A549 (cell line): Measurements from ENCODE around the gene PSMG1. TPM values are rescaled to one million over a fixed set of nuclear protein-coding genes. Genes with fewer than 3 reads are reported as not detected.

Experiments used
- ATAC-seq, 2 experiments: fragments of 200-7000 bp in 1 of 2; fragments of >200 bp in 1 of 2; cut with Nextera tagmentation in 1 of 2; cut with Tn5 transposase in 1 of 2; 3 replicates each; pipeline versions ENCODE4 v1.8.0 to v1.9.1; 2018 to 2020; ENCODE audit warnings: mild to moderate bottlenecking in 1 of 2, moderate library complexity in 1 of 2
- CTCF ChIA-PET: fragments of 300-600 bp; sonication (Branson Sonifier 250); formaldehyde crosslinking; extraction: SDS; loops from one replicate; lab custom pipeline; 2021; ENCODE audit warnings: antibody characterized with exemption, inconsistent platforms; lab: Yijun Ruan, JAX
- POLR2A ChIA-PET: fragments of 350-600 bp; formaldehyde crosslinking; extraction: SDS; loops from one replicate; lab custom pipeline; 2021; ENCODE audit warnings: antibody characterized with exemption, inconsistent platforms; lab: Yijun Ruan, JAX
- DNase-seq, 2 experiments: peaks; one replicate each; pipeline versions ENCODE4 v3.0.0 to v3.0.0-alpha.2; 2011 to 2016; ENCODE audit warnings: low read depth in 1 of 2, low spot score in 1 of 2
- FAIRE-seq: peaks from 2 replicates; lab custom pipeline; 2011; peaks lifted over from hg19 to GRCh38; lab: Jason Lieb, UNC
- H3K27ac ChIP-seq, 2 experiments: fragments of >200 bp; sonication (Bioruptor Twin); formaldehyde crosslinking; 3 replicates each; pipeline ENCODE4 v1.5.1; 2016 to 2017
- H3K4me1 ChIP-seq: fragments of >200 bp; sonication (Bioruptor Twin); formaldehyde crosslinking; 3 replicates; pipeline ENCODE4 v1.6.1; 2016
- H3K4me2 ChIP-seq: fragments of >200 bp; sonication (Bioruptor Twin); formaldehyde crosslinking; 3 replicates; pipeline ENCODE4 v1.6.1; 2016
- H3K4me3 ChIP-seq: fragments of >200 bp; sonication (Bioruptor Twin); formaldehyde crosslinking; 3 replicates; pipeline ENCODE4 v1.5.1; 2016
- H3K9me3 ChIP-seq: fragments of >200 bp; sonication (Bioruptor Twin); formaldehyde crosslinking; 3 replicates; pipeline ENCODE4 v1.6.1; 2016
- CBX2 ChIP-seq: fragments of 200-600 bp; sonication (generic); IDR thresholded peaks from 2 replicates; pipeline ENCODE4 v1.6.1; 2016; ENCODE audit warnings: low read depth, mild to moderate bottlenecking, borderline replicate concordance
- CBX8 ChIP-seq: fragments of 200-600 bp; sonication (generic); IDR thresholded peaks from 2 replicates; pipeline ENCODE4 v1.6.1; 2016
- CHD4 ChIP-seq: fragments of 200-600 bp; sonication (generic); IDR thresholded peaks from 2 replicates; pipeline ENCODE4 v1.6.1; 2016; ENCODE audit warnings: antibody characterized with exemption, mild to moderate bottlenecking, borderline replicate concordance
- EHF ChIP-seq: fragments of 250-450 bp; sonication (Bioruptor Pico); IDR thresholded peaks from 2 replicates; pipeline ENCODE4 v1.5.0; 2020; ENCODE audit warnings: mild to moderate bottlenecking
- EHMT2 ChIP-seq: fragments of 200-600 bp; sonication (generic); IDR thresholded peaks from 2 replicates; pipeline ENCODE4 v1.6.1; 2016; ENCODE audit warnings: antibody characterized with exemption, low read depth, mild to moderate bottlenecking, moderate library complexity
- ESRRA ChIP-seq: fragments of 150-350 bp; IDR thresholded peaks from 2 replicates; pipeline ENCODE4 v1.6.1; 2014; ENCODE audit warnings: mild to moderate bottlenecking, low read length, borderline replicate concordance
- FOSB ChIP-seq: fragments of 250-450 bp; sonication (Bioruptor Pico); IDR thresholded peaks from 2 replicates; pipeline ENCODE4 v1.5.0; 2020; ENCODE audit warnings: mild to moderate bottlenecking, moderate library complexity
- FOXS1 ChIP-seq: fragments of 250-450 bp; sonication (Bioruptor Pico); IDR thresholded peaks from 2 replicates; pipeline ENCODE4 v1.5.0; 2020; ENCODE audit warnings: mild to moderate bottlenecking, moderate library complexity
- NFE2L2 ChIP-seq: fragments of 150-350 bp; conservative IDR thresholded peaks from 2 replicates; pipeline ENCODE4 v1.6.1; 2014; ENCODE audit warnings: low read length
- RAD21 ChIP-seq, 2 experiments: fragments of >200 bp in 1 of 2; sonication (Bioruptor Twin) in 1 of 2; formaldehyde crosslinking in 1 of 2; IDR thresholded peaks in 1 of 2; conservative IDR thresholded peaks in 1 of 2; 2 replicates in 1 of 2; 3 replicates in 1 of 2; pipeline ENCODE4 v1.6.1; 2012 to 2018; ENCODE audit warnings: inconsistent platforms in 1 of 2
- SMC3 ChIP-seq: fragments of >200 bp; sonication (Bioruptor Twin); formaldehyde crosslinking; IDR thresholded peaks from 3 replicates; pipeline ENCODE4 v1.6.1; 2018; ENCODE audit warnings: inconsistent platforms
- TFCP2L1 ChIP-seq: fragments of 250-450 bp; sonication (Bioruptor Pico); IDR thresholded peaks from 2 replicates; pipeline ENCODE4 v1.5.0; 2021; ENCODE audit warnings: mild to moderate bottlenecking
- TP53 ChIP-seq: fragments of 250-450 bp; sonication (Bioruptor Pico); IDR thresholded peaks from 2 replicates; pipeline ENCODE4 v1.5.0; 2021; ENCODE audit warnings: mild to moderate bottlenecking, moderate library complexity
- ZC3H11A ChIP-seq: fragments of 450-650 bp; IDR thresholded peaks from 2 replicates; pipeline ENCODE4 v1.6.1; 2014; ENCODE audit warnings: antibody characterized with exemption, mild to moderate bottlenecking
- WGBS: methylation state at CpG from one replicate; pipeline ENCODE4 v1.1.6; 2017; ENCODE audit errors: missing lambda C conversion rate; 5-methylcytosine and 5-hydroxymethylcytosine counted together
- polyA plus RNA-seq, 4 experiments: library from polyadenylated mRNA; depleted of rRNA in 3 of 4; stranded (reverse); fragments of >200 nt; fragmentation: RNase III in 1 of 4; extraction: RNeasy Plus Mini Kit Qiagen cat#74134 plus additional on column Dnase treatment in 1 of 4; gene quantifications; 2 replicates in 3 of 4; 3 replicates in 1 of 4; pipeline ENCODE4 v1.2.3, GENCODE V29; 2011 to 2017
- TF ChIP-seq, protein P1 (sequence below): fragments of >200 bp; sonication (Bioruptor Twin); formaldehyde crosslinking; IDR thresholded peaks from 3 replicates; pipeline ENCODE4 v1.6.1; 2016
- TF ChIP-seq, protein P2 (sequence below): fragments of 200-600 bp; sonication (generic); IDR thresholded peaks from 2 replicates; pipeline ENCODE4 v1.6.1; 2016; ENCODE audit warnings: antibody characterized with exemption, mild to moderate bottlenecking, moderate library complexity
- TF ChIP-seq, protein P3 (sequence below): fragments of >200 bp; sonication (Bioruptor Twin); formaldehyde crosslinking; IDR thresholded peaks from 2 replicates; pipeline ENCODE4 v1.6.1; 2016
- TF ChIP-seq, protein P4 (sequence below): fragments of 250-450 bp; sonication (Bioruptor Pico); IDR thresholded peaks from 2 replicates; pipeline ENCODE4 v1.5.0; 2020; ENCODE audit warnings: low read depth, mild to moderate bottlenecking, moderate library complexity

The PSMG1 gene
- polyA plus RNA-seq, 2 of the 4 experiments (the other 2 are of a cell fraction): 95.8 to 96.0 TPM

DNA sequence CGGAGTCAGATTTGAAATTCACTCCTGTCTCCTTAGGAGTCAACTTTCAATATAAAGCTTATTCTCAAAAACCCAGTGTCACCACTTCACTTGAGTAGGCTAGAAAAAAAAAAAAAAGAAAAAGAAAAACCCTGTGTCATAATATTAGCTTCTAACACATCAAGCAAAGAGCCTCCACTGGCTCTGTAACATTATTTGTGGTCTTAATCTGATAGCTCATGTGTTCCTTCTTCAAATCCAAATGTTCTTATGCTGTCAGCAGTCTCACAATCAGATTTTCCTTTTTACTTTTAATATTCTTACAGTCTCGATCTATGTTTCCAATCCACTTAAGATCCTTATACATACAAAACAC, 26.1 kb upstream of the PSMG1 start:
- no peak for TF ChIP-seq ZC3H11A
- TF ChIP-seq, protein P1, sequence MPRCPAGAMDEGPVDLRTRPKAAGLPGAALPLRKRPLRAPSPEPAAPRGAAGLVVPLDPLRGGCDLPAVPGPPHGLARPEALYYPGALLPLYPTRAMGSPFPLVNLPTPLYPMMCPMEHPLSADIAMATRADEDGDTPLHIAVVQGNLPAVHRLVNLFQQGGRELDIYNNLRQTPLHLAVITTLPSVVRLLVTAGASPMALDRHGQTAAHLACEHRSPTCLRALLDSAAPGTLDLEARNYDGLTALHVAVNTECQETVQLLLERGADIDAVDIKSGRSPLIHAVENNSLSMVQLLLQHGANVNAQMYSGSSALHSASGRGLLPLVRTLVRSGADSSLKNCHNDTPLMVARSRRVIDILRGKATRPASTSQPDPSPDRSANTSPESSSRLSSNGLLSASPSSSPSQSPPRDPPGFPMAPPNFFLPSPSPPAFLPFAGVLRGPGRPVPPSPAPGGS: no peak
- TF ChIP-seq FOSB (CRISPR knock-in tag): no peak
- TF ChIP-seq, protein P2, sequence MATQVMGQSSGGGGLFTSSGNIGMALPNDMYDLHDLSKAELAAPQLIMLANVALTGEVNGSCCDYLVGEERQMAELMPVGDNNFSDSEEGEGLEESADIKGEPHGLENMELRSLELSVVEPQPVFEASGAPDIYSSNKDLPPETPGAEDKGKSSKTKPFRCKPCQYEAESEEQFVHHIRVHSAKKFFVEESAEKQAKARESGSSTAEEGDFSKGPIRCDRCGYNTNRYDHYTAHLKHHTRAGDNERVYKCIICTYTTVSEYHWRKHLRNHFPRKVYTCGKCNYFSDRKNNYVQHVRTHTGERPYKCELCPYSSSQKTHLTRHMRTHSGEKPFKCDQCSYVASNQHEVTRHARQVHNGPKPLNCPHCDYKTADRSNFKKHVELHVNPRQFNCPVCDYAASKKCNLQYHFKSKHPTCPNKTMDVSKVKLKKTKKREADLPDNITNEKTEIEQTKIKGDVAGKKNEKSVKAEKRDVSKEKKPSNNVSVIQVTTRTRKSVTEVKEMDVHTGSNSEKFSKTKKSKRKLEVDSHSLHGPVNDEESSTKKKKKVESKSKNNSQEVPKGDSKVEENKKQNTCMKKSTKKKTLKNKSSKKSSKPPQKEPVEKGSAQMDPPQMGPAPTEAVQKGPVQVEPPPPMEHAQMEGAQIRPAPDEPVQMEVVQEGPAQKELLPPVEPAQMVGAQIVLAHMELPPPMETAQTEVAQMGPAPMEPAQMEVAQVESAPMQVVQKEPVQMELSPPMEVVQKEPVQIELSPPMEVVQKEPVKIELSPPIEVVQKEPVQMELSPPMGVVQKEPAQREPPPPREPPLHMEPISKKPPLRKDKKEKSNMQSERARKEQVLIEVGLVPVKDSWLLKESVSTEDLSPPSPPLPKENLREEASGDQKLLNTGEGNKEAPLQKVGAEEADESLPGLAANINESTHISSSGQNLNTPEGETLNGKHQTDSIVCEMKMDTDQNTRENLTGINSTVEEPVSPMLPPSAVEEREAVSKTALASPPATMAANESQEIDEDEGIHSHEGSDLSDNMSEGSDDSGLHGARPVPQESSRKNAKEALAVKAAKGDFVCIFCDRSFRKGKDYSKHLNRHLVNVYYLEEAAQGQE: no peak
- TF ChIP-seq ESRRA: no peak
- CTCF ChIA-PET: no interaction called here
- WGBS: 94% methylated on average over 2 of the region's 2 CpGs

DNA sequence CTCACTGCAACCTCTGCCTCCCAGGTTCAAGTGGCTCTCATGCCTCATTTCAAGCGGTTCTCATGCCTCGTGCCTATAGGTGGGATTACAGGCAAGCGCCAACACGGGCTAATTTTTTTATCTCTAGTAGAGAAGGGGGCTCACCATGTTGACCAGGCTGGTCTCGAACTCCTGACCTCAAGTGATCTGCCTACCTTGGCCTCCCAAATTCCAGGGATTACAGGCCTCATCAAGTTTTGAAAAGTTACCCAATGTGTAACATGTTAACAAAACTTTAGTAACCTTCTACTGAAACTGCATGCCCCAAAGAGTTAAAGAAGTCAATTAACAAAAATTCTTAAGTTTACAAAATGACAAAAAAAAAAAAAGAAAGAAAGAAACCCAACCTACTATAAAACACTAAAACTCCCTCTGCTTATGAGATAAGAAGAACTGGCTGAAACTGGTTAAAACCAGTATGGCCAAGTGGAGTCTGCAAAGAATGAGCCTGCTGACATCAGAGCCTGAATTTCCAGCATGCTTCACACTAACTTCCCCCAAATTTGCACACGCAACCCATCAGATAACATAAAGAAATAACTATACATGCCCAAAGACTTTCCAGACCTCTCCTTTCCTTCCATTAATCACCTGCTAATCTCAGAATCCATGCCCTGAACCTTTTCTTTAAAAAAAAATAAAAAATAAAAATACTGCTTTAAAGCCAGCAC, 25.5 kb upstream of the PSMG1 start:
- no peak for TF ChIP-seq FOXS1 (CRISPR knock-in tag)
- TF ChIP-seq RAD21 (conservative IDR thresholded peaks at IDR 0.05 in 1 of 2, IDR thresholded peaks at IDR 0.05 in 1 of 2): no peak
- no peak for TF ChIP-seq TFCP2L1 (CRISPR knock-in tag)
- no peak for TF ChIP-seq EHMT2
- TF ChIP-seq ZC3H11A: no peak
- TF ChIP-seq NFE2L2: no peak
- TF ChIP-seq CBX2: no peak
- no peak for TF ChIP-seq CBX8
- TF ChIP-seq SMC3: no peak
- TF ChIP-seq, protein P3, sequence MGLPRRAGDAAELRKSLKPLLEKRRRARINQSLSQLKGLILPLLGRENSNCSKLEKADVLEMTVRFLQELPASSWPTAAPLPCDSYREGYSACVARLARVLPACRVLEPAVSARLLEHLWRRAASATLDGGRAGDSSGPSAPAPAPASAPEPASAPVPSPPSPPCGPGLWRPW: no peak
- H3K27ac ChIP-seq: no peak overlapping the region
- DNase-seq (no peak), FAIRE-seq (no peak), ATAC-seq (no peak)
- CTCF ChIA-PET: interaction anchor here (0.9 kb wide), 1 partner anchor 9 kb away, joined by 3 read pairs; no protein-coding TSS in a partner anchor
- no peak overlapping the region for H3K4me2 ChIP-seq
- no peak overlapping the region for H3K4me3 ChIP-seq
- H3K9me3 ChIP-seq: no peaks in the 10 kb centered on the region
- POLR2A ChIA-PET: no interaction called here
- no peaks in the 10 kb centered on the region for H3K4me1 ChIP-seq
- WGBS: 93% methylated on average over 6 of the region's 6 CpGs

More for the DNA sequence above, 26.1 kb upstream of the PSMG1 start:
- POLR2A ChIA-PET: no interaction called here
- no peaks in the 10 kb centered on the region for H3K9me3 ChIP-seq
- DNase-seq (no peak), ATAC-seq (no peak), FAIRE-seq (no peak)
- no peaks in the 10 kb centered on the region for H3K4me1 ChIP-seq
- H3K27ac ChIP-seq: no peak overlapping the region
- H3K4me3 ChIP-seq: no peak overlapping the region
- H3K4me2 ChIP-seq: no peak overlapping the region

DNA sequence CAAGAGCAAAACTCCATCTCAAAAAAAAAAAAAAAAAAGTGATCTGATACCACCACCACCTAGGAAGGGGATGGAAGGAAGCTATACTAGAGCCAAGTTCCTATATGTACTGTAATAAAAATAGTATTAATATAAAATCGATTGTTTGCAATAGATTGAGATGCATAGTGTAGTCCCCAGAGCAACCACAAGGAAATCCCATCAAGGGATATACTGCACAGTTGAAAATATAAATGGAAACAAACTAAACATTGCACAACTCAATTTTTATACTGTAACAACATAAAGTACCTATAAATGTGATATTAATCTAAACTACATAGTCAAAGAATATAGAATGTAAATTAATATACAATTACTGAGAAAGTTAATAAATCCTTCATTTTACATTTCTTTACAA, 20.9 kb upstream of the PSMG1 start:
- no peak overlapping the region for H3K4me3 ChIP-seq
- no peak for TF ChIP-seq TP53
- no peak for TF ChIP-seq EHF (CRISPR knock-in tag)
- no peak for TF ChIP-seq CHD4
- TF ChIP-seq, protein P3: no peak
- TF ChIP-seq, protein P4, sequence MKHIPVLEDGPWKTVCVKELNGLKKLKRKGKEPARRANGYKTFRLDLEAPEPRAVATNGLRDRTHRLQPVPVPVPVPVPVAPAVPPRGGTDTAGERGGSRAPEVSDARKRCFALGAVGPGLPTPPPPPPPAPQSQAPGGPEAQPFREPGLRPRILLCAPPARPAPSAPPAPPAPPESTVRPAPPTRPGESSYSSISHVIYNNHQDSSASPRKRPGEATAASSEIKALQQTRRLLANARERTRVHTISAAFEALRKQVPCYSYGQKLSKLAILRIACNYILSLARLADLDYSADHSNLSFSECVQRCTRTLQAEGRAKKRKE (CRISPR knock-in tag): no peak
- H3K4me1 ChIP-seq: no peaks in the 10 kb centered on the region
- FAIRE-seq: no peak
- WGBS: 59% methylated on average over 1 of the region's 1 CpG
- CTCF ChIA-PET: interaction anchor here (0.7 kb wide), 1 partner anchor 489 kb away, joined by 4 read pairs; no protein-coding TSS in a partner anchor
- DNase-seq: no peak
- POLR2A ChIA-PET: interaction anchor here (0.6 kb wide), 1 partner anchor 707 kb away, joined by 3 read pairs; no protein-coding TSS in a partner anchor
- no peak overlapping the region for H3K4me2 ChIP-seq
- ATAC-seq: no peak
- H3K27ac ChIP-seq: no peak overlapping the region
- H3K9me3 ChIP-seq: no peaks in the 10 kb centered on the region
